A673 (cell line): Measurements from ENCODE around the gene SNED1.

Experiments used
- EZH2 ChIP-seq: fragments of 200-600 bp; sonication (generic); IDR thresholded peaks from 2 replicates; pipeline ENCODE4 v1.6.1; 2017; ENCODE audit warnings: borderline replicate concordance, low read depth, mild to moderate bottlenecking, mixed read lengths, antibody characterized with exemption, low read length; ENCODE audit not compliant: poor library complexity, severe bottlenecking
- TF ChIP-seq, protein P1 (sequence below): fragments of 300-800, 200-600 bp; sonication (generic); conservative IDR thresholded peaks from 2 replicates; pipeline ENCODE4 v1.5.1; 2017; ENCODE audit warnings: low read depth, mild to moderate bottlenecking, antibody characterized with exemption, low read length, moderate library complexity, mixed read lengths

DNA sequence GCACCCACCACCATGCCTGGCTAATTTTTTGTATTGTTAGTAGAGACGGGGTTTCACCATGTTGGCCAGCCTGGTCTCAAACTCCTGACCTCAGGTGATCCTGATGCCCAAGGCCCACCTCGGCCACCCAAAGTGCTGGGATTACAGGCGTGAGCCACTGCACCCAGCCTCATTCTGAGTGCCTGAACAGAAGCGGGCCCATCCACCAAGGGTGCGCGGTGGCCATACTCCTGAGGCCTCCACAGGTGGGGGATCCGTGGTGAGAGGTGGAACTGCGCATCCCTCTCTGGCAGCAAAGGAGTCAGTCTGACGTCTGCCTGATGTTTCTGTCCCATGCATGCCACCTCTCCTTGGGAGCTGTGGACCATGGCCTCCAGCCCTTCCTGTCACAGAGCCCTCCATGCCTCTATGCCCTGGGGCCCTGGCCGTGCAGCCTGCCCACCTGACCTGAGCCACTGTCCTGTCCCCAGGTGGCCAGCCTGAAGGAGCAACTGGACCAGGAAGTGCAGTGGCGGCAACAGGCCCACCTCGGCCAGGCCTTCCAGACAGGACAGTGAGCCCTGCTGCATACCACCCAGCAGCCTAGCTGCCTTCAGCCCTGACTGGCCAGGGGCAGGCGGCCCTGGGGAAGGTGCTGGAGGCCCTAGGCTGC is 7.6 kb upstream of the SNED1 start:
- no peak for TF ChIP-seq EZH2
- TF ChIP-seq, protein P1, sequence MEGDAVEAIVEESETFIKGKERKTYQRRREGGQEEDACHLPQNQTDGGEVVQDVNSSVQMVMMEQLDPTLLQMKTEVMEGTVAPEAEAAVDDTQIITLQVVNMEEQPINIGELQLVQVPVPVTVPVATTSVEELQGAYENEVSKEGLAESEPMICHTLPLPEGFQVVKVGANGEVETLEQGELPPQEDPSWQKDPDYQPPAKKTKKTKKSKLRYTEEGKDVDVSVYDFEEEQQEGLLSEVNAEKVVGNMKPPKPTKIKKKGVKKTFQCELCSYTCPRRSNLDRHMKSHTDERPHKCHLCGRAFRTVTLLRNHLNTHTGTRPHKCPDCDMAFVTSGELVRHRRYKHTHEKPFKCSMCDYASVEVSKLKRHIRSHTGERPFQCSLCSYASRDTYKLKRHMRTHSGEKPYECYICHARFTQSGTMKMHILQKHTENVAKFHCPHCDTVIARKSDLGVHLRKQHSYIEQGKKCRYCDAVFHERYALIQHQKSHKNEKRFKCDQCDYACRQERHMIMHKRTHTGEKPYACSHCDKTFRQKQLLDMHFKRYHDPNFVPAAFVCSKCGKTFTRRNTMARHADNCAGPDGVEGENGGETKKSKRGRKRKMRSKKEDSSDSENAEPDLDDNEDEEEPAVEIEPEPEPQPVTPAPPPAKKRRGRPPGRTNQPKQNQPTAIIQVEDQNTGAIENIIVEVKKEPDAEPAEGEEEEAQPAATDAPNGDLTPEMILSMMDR: no peak
